ENCODE data around the gene ZNF573.
A peak's percentile ranks its signal among the peaks of the same experiment; 100 is the strongest.
"Not testable (repeated sequence)": the region's sequence is repeated elsewhere in the genome, so short reads cannot be mapped to it uniquely, and the experiment has no call there.

Gene ZNF573

DNA sequence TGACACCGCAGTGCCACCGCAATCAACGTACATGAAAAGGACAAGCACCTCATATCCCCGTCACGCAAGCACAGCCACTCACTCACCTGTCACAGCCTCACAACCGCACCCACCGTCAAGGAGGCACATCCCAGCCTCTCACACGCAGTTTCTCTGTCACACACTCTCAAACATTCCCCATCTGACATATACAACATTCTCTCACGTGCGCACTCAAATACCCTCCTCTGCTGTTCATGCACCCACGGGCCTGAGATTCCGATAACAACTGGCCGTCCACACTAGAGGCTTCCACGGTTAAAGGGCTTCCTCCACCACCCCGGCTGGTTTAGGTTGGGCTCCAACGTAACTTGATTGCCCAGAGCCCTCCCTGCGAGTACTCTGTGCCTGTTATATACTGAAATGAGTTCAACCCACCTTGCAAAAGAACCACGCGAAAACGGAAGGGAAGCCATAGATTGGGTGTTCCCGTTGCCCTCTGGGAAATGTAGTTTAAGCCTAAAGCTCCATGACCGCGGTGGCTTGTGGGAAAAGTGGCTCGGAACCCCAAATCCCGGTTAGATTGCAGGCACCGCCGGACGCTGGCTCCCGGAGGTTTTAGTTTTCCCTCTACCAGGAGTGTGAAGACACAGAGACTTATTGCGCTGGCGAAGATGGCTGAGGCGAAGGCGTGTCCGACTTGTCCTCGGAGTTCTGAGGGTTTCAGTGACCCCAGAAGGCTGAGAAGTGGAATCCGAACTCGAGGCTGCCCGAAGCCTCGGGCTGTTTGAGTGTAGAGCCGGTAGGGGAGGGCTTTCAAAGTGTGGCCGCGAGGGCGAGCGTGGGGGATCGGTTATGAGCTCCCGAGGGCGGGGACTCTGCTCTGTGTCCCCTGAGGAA, at the start of gene ZNF573:
TSS of gene ZNF573 (minus strand) at position 460 of the 879 bp plus-strand sequence. CDS start 5,857 bp downstream, outside the sequence.
- peak; percentile 82 for DNase-seq

- peak; percentile 65 for DNase-seq
Measured at GRCh38 chr19:37817180-37817981, 38.0 kb upstream of the ZNF573 start.

DNA sequence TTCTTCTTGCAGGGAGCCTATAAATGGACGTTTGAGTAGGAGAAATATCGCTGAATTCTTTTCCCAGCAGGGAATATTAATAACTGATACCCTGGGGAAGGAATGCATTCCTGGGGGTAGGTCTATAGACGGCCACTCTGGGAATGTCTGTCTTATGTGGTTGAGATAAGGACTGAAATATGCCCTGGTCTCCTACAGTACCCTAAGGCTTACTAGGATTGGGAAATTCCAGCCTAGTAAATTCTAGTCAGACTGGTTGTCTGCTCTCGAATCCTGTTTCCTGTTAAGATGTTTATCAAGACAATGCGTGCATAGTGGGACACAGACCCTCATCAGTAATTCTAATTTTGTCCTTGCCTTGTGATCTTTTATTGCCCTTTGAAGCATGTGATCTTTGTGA, 36.2 kb upstream of the ZNF573 start:
- not testable (repeated sequence) for DNase-seq

DNA sequence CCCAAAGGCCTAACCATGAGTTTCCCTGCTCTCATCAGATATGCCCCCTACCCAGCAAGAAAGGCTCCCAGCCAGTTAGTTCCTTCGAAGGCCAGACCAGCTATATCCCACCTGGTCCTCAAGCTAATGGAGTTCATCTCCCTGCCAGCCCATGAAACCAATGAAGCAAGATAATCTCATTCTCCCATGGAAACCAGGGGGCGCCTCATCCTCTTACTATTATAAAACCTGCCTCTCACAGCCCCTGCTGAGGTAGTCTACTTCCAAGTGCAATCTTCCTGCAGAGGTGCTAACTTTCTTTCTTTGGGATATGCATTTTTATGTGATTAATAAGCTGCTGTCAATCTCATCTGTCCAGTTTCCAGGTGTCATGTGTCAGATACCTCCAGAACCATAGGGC, 34.0 kb upstream of the ZNF573 start:
- DNase-seq = no peak

- DNase-seq = no peak
Measured at GRCh38 chr19:37809366-37809765, 30.0 kb upstream of the ZNF573 start.

DNA sequence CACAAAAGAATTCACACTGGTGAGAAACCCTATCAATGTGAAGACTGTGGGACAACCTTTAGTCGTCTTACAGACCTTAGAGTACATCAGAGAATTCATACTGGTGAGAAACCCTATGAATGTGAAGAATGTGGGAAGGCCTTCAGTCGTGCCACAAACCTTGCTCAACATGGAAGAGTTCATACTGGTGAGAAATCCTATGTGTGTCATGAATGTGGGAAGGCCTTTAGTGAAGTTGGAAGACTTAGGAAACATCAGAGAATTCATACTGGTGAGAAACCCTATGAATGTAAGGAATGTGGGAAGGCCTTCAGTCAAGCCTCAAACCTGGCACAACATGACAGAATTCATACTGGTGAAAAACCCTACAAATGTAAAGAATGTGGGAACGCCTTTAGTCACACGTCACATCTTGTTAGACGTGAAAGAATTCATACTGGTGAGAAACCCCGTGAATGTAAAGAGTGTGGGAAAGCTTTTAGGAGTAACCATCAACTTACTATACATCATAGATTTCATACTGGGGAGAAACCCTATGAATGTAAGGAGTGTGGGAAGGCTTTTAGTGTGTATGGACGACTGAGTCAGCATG, 24.0 kb upstream of the ZNF573 start:
- DNase-seq = no peak

GRCh38 chr19:37790244-37790925, 11.0 kb upstream of the ZNF573 start:
- no peak for DNase-seq

GRCh38 chr19:37778613-37779126, 716 bp downstream of the ZNF573 start:
- no peak for DNase-seq

DNA sequence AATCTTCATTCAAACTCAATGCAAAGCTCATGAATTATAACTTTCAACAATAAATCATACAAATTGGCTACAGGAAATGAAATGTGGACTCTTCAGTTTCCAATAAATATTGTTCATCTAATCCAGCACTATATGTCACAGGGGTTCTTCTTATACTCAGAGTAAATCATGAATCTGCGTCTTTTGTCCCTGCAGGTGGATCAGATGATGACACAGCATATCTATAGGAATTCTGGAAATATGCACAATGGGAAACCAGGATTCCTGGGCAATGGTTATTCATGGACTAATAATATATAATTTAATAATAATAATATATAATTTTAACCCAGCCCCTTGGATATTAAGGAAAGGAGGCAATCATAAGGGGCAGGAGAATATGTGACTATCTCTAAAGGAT, 8.4 kb downstream of the ZNF573 start:
- DNase-seq = no peak

GRCh38 chr19:37763488-37763887, 15.9 kb downstream of the ZNF573 start:
- no peak for DNase-seq

- DNase-seq = not testable (repeated sequence)
Measured at GRCh38 chr19:37757683-37758082, 21.7 kb downstream of the ZNF573 start.

DNA sequence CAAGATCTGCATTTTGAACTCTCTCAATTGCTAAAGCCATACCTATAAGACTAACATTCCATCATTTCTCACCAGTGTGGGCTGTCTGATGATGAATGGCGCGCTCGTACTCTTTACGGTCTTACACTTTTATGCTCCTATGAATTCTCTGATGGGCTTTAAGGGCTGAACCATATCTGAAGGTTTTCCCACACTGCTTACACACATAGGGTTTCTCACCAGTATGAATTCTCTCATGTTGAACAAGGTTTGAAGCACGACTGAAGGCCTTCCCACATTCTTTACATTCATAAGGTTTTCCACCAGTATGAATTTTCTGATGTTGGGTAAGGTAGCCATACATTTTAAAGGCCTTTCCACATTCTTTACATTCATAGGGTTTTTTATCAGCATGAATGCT, 41.0 kb downstream of the ZNF573 start:
- DNase-seq = no peak

DNA sequence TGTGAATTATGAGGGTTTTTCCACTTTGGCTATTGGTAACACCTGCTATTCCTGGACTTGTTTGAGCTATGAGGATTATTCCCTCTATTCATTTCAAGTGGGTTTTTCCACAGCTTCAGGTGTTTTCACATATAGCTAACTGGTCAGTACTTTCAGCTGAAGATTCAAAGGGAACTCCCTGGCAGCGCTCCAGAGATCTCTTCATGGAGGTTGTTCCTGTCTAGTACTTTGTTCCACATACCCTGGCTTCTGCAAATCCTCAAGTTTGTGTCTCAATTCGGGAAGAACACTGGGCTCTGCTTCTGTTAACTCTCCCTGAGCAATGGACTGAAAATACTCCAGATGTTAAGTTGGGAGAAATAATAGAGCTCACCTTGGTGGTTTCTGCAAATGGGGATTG, 54.2 kb downstream of the ZNF573 start:
- no peak for DNase-seq

DNA sequence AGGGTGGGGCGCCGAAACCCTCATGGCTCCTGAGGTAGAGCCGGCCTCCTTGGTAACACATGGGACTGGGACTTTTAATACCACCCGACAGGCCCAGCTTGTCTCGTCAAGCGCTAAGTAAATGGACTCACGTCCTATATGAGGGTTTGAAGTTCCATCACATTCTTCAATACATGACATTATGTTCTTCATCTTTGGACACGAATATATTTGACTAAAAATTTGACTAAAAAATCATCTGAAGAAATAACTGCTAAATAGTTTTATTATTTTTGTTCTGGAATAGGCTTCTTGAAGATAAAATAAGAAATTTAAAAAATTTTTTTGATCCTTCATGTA, 59.5 kb downstream of the ZNF573 start:
- no peak for DNase-seq

DNA sequence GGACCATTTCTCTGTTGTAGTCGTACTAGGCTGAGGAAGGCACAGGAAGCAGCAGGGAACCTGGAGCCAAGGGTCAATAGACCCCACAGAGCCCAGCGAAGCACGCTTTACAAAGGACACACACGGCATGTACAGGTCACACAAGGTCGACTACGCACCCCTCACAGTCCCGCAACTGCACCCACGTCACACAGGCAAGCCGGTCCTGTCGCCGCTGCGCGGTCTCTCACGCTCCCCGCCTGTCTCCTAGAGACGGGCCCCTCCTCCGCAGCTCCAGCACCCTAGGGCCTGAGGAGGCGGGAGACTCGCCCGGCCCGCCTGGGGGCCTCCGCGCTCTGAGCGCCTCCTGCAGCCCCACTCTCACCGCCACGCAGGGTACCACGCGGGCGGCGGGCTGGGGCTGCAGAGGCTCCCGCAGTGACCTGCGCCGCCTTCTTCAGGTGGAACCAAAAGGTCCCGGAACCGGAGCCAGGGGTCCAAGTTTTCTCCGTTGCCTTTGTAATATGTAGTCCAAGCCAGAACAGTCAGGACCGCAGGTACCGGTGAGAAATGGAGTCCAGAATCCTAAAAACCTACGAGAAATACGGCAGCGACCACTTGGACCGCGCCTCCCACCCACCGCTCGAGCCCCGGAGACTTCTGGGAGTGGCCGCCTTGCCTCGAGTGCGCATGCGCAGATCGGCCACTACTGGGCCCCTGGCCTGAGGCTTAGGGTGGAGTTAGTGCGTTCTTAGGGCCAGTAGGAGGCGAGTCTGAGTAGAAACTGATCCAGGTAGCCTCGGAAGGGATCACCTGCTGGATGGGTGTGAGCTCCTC, 60.1 kb downstream of the ZNF573 start, which contains the start of gene ZNF607:
TSS of gene ZNF607 (minus strand) at position 651 of the 816 bp plus-strand sequence. CDS start 8,143 bp downstream, outside the sequence.
- DNase-seq = peak; percentile 94

DNA sequence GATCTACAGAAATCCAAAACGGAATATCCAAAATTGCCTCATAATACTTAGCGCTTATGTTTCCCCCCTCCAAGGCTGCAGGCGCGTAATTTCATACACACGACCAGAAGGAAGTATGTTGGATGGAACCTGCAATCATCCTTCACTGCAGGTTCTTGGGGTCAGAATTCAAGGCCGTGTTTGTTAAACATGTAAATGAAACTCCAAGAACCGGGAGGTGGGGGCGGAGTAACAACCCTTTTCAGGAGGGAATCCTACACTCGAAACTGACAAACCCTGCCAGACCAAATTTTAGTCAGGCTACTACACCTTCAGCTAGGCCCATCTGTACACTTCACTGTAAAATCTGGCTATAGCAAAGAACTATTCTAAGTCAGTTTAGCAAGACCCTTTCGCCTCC, 61.1 kb downstream of the ZNF573 start:
- DNase-seq = no peak

- DNase-seq = no peak
Measured at GRCh38 chr19:37716140-37716539, 63.2 kb downstream of the ZNF573 start.

DNA sequence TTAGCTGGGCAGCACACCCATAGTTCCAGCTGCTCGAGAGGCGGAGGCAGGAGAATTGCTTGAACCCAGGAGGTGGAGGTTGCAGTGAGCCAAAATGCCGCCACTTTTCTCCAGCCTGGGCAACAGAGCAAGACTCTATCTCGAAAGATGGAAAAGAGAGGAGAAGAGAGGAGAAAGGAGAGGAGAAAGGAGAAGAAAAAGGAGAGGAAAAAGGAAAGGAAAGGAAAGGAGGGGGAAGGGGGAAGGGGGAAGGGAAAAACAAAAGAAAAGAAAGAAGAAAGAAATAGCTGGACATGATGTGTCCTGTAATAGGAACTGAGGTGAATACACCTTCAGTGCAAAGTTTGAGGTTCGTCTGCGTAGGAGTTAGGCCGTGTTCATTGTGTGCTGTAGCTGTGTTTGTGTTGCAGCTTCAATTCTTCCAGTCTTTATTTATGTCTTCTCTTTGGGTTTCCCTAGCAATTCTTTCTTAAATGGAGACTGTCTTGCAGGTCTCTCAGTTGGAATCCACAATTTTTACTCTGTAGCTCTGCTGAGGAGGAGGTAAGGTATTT, 73.3 kb downstream of the ZNF573 start:
- DNase-seq = no peak

DNA sequence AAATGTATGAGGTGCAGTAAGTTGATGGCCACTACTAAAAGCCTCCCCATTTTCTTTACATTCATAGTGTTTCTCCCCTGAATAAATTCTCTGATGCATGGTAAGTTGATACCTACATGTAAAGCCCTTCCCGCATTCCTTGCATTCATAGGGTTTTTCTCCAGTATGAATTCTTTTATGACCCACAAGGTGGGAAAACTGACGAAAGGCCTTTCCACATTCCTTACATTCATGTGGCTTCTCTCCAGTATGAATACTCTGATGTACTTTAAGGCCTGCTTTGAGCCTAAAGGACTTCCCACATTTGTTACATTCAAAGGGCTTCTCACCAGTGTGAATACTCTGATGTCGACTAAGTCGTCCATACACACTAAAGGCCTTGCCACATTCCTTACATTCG, 80.3 kb downstream of the ZNF573 start:
- no peak for DNase-seq

DNA sequence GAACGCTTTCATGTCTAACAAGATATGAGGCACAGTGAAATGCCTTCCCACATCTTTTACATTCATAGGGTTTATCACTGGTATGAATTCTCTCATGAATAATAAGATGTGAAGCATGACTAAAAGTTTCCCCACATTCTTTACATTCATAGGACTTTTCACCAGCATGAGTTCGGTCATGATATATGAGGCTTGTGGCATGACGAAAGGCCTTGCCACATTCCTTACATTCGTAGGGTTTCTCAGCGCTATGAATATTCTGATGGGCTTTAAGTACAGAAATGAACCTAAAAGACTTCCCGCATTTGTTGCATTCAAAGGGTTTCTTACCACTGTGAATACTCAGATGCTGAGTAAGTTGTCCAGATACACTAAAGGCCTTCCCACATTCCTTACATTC, 81.2 kb downstream of the ZNF573 start:
- no peak for DNase-seq

- no peak for DNase-seq
Measured at GRCh38 chr19:37695144-37695899, 84.1 kb downstream of the ZNF573 start.

All from NCI-H510A treated with DMSO at 0.1 percent for 48 hours (cell line).